Tongue (tissue), 2 donors: ENCODE measurements around the gene DGLUCY. TPM values are rescaled to one million over a fixed set of nuclear protein-coding genes. Genes with fewer than 3 reads are reported as not detected.
"Not testable (repeated sequence)": the region's sequence is repeated elsewhere in the genome, so short reads cannot be mapped to it uniquely, and the experiment has no call there.

Source experiments
- DNase-seq: peaks from one replicate; pipeline ENCODE4 v3.0.0-alpha.2; 2015
- total RNA-seq: library from RNA; depleted of rRNA; stranded (reverse); fragments of >200 nt; gene quantifications from one replicate; pipeline ENCODE4 v1.2.3, GENCODE V29; 2014

DGLUCY gene
- total RNA-seq, 1 donor from 2014 or later, result 96.1 TPM

DNA sequence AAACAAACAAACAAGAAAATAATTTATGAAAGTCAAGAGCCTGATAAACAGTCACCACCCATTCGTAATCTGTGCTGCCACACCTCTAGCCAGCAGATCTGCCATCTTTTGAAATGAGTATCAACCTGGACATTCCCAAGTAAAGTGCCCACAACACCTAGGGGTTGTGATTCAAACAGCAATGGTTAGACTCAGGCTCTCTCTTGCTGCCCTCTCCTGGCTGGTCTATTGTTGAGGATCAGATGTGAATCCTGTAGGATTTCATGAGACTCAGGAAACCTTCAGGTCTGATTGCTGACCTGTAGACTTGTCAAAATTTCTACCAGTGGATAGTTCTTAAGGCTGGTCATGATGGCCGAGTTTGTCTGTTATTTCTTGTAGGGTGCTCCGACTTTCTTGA is 26.8 kb downstream of the DGLUCY start:
- no peak for DNase-seq

DNA sequence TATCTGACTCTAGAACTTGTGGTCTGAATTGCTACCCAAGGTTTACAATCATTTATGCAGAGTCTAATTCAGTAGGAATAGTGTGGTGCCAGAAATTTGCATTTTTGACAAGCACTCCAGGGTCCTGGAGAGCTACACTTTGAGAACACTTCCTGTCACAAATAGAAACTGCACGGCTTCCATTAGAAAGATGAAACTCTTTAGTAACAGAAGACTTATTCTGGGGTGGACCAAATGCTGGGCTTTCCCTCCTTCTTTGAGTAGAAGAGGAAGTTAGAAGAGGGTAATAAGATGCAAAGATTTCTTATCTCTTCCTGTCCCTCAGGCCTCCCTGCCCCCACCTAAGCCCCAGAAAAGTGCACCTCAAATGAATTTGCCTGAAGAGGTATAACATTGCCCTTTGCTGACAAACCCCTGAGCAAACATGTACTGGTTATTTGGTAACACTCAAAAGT is 28.4 kb downstream of the DGLUCY start:
- no peak for DNase-seq

DNA sequence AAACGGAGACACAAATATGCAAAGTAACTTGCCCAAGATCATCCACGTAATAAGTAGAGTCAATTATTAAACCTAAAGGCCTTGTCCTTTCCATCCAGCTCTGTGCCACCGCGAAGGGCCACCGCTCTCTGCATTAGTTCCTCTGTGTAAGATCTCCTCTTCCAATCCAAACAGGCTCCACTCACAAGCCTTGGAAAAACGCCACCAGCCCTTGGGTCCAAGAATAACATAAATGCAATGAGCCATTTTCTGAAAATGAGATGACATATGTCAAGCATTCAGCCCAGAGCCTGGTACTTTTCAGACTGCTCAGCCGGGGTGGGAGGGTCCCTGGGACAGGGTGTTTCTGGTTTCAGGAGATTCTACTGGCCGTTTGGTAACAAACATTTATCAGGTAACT is 30.0 kb downstream of the DGLUCY start:
- peak; percentile 47 for DNase-seq

- DNase-seq, result peak; percentile 24
Observed at GRCh38 chr14:91144425-91145145, 30.7 kb downstream of the DGLUCY start.

DNA sequence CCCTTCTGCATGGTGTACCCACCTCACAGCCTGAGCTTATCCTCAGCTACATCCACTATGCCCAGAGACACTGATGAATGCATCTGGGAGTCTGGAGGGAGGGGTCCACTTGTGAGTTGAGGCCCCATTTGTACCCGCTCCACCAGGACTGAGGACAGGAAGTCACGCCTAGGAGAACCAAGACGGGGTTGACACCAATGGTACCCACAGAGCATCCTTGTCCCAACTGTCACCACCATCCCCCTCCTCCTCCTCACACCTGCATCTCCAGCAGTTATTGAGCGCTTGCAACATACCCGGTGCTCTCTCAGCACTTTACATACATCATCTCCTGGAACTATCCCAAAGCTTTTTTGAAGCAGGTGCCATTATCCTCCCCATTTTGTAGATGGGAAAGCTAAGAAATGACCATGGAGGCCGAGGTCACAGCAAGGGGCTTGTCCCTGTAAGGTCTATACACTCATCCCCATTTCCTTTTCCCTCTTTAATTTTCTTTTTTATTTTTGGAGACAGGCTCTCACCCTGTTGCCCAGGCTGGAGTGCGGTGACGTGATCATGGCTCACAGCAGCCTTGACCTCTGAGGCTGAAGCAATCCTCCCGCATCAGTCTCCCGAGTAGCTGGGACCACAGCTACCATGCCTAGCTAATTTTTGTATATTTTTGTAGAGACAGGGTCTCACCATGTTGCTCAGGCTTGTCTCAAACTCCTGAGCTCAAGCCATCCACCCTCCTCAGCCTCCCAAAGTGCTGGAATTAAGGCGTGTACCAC is 31.7 kb downstream of the DGLUCY start:
- DNase-seq, result no peak

GRCh38 chr14:91146661-91147060 is 32.8 kb downstream of the DGLUCY start:
- no peak for DNase-seq

DNA sequence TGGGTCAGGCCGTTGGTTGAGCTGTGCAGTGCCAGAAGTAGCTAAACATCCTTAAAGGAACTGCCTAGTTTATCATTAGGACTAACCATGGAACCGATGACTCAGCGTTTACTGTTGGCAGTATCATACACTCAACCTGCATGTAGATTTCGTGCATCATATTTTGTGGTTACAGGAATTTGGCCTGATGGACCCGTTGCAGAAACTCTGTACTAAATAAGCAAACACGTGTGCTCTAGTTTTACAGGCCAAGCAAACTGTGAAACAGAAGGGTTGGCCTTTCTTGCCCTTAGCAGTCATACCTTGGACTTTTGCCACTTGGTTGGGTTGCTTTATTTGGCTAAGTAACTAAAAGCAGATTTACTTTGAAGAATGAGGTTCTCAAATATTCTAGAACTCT is 35.6 kb downstream of the DGLUCY start:
- peak; percentile 63 for DNase-seq

DNA sequence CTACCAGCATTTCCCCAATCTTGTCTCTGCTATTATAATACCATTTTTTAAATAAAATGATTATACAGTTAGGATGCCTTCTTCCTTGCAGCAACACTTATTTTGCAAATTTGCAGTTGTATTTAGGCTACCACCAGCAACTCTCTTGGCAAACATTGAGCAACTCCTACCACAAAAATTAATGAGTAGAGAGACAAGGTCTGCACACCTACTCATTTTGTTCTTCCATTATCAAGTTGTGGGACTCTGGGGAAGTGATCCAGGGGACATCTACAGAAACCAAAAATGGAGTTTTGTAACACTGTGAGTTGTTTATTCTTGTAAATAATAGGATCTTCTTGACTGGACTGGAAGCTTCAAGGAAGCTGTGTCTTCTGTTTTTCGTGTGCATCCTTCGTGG is 38.6 kb downstream of the DGLUCY start:
- no peak for DNase-seq

GRCh38 chr14:91153360-91153759 is 39.5 kb downstream of the DGLUCY start:
- DNase-seq, result peak; percentile 46

- peak; percentile 74 for DNase-seq
Observed at GRCh38 chr14:91154851-91155625, 41.2 kb downstream of the DGLUCY start.

GRCh38 chr14:91155626-91156089 is 41.8 kb downstream of the DGLUCY start:
- DNase-seq, result no peak

- DNase-seq, result not testable (repeated sequence)
Observed at GRCh38 chr14:91156142-91156666, 42.3 kb downstream of the DGLUCY start.

GRCh38 chr14:91156877-91157276 is 43.0 kb downstream of the DGLUCY start:
- not testable (repeated sequence) for DNase-seq

- DNase-seq, result no peak
Observed at GRCh38 chr14:91158091-91158790, 44.4 kb downstream of the DGLUCY start.

DNA sequence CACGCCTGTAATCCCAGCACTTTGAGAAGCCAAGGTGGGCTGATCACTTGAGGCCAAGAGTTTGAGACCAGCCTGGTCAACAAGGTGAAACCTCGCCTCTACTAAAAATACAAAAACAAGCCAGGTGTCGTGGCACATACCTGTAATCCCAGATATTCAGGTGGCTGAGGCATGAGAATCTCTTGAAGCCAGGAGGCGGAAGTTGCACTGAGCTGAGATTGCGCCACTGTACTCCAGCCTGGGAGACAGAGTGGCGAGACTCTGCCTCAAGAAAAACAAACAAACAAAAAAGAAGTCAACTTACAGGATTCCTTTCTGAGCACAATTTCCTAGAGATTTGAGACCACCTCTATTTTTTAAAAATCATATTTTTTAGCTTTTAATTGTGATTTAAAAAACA is 45.3 kb downstream of the DGLUCY start:
- DNase-seq, result no peak

GRCh38 chr14:91159906-91160305 is 46.0 kb downstream of the DGLUCY start:
- DNase-seq, result no peak

DNA sequence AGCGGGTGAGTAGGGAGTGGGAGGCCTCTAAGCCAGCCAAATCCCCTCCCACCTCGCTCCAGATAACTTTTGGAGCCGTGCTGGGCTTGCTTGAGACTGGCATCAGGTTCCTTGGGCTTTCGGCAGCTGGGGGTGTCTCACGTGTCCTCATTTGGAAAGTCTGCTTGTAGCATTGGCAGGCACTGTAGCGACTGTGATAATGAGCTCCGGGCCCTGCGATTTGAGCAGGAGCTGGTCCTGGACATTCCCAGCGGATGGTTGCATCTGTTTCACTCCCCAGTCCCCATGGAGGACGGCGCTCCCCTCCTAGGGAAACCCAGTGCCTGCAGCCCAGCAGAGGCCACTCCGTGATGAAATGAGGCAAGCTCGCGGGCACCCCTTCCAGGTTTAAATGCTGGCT is 49.4 kb downstream of the DGLUCY start:
- peak; percentile 69 for DNase-seq

- DNase-seq, result no peak
Observed at GRCh38 chr14:91164676-91165075, 50.8 kb downstream of the DGLUCY start.

- no peak for DNase-seq
Observed at GRCh38 chr14:91167380-91167770, 53.5 kb downstream of the DGLUCY start.

DNA sequence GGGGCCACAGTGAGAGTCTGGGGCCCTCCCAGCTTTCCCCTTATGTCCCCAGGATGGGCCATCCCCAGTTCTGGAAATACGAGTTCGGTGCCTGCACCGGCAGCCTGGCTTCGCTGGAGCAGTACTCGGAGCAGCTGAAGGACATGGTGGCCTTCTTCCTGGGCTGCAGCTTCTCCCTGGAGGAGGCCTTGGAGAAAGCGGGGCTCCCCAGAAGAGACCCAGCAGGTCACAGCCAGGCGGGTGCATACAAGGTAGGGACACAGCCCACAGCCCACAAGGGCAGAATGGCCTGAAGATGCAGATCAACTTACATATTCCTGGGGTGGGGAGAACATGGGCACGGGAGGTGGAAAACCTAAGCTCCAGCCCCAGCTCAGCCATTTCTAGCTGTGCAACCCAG is 56.1 kb downstream of the DGLUCY start:
- DNase-seq, result no peak

DNA sequence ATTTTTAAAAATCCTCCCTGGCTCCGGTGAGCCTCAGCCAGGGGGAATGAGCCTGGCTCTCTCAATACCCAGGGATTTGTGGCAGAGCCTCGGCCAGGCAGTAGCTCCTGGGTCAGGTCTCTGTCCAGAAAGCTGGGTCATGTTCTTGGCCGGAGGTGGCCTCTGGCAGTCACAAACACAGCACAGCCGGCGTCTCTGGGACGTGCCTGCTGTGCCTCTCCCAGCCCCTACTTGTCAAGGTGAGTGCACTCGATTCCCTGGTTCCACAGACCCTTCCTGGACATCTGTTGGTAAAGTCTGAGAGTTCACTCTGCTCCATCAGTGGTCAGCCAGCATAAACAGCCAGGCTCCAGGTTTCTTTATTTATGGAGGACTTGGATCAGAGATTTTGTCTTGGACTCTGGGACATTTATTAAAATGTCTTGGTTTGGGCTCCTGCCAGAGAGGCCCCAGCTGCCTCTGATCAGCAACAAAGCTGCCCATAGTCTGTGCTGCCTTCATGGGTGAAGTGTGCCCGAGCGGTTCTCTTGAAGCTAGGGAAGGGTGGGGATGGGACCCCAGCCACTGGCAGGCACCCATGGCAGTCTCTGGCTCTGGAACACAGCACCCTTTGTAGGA is 56.7 kb downstream of the DGLUCY start:
- DNase-seq, result peak; percentile 61
